CD4-positive, alpha-beta T cell treated with Interleukin-6 at 100 ng/mL for 8 hours (primary cell): ENCODE data around the gene TGM4.
"Not testable (repeated sequence)": the region's sequence is repeated elsewhere in the genome, so short reads cannot be mapped to it uniquely, and the experiment has no call there.

Source experiments
- DNase-seq: peaks from one replicate; pipeline ENCODE4 v3.0.0-alpha.2; 2020; ENCODE audit warnings: mixed read lengths, low spot score

Gene TGM4

GRCh38 chr3:44915702-44916438 lies 41.5 kb downstream of the TGM4 start:
- no peak for DNase-seq

- DNase-seq, result no peak
Observed at GRCh38 chr3:44918087-44918486, 43.7 kb downstream of the TGM4 start.

GRCh38 chr3:44918581-44918980 lies 44.2 kb downstream of the TGM4 start:
- DNase-seq, result no peak

- DNase-seq, result no peak
Observed at GRCh38 chr3:44920081-44920480, 45.7 kb downstream of the TGM4 start.

DNA sequence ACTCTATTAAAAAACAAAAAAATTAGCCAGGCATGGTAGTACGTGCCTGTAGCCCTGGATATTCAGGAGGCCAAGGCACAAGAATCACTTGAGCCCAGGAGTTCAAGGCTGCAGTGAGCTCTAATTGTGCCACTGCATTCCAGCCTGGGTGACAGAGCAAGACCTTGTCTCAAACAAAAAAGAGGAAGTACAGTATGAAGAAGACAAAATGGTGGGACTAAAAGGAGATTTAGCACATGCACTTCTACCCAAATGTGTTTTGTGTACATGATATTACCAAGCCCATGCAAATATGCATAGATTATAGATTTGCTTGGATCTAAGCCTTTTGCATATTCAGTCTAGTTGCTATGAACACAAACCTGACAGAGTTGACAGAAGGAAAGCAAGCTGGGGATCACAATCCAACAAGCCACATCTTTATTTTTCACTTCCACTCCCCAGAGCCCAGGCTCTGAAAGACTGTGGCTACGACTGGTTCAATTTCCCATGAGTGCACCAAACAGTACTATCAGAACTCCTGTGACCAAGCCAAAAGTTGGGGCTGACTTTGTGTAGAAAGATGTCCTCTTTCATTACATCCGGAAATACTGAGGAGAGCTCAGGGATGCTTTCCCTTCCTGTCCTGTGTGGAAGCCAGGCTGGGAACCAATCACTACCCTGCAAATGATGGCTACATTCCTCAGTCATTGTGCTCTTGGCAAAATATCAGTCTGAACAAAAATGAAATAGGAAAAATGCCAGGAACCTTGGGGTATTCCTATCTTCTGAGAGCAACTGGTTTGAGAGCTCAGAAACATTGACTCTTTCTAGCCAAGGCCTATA lies 49.4 kb downstream of the TGM4 start:
- DNase-seq, result no peak

DNA sequence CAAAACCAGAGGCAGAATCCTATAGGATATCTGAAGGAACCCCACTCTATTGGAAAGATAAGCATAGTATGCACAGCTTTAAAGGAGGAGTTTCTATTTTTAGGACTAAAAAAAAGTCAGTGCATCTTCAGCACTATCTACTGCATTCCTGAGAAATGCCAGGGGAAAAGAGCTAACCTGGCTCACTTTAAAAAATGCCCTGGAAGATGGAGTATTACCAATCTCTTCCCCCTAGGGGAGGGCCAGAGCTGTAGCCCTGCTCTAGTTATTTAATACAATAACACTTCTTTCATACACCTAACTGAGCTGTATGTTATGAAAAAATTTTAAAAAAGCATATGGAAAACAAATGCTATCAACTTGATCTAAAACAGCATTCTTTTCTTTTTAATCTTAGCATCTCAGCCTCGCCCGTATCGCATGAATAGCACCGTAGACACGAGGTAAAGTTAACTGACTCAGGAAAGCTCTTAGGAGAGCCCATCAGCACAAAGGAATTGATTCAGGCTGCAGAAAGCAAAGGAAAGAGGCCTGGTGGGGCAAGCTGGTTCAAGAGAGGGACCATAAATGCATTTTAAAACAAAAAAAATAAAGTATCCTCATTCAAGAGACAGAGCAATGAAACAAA lies 50.2 kb downstream of the TGM4 start:
- DNase-seq, result no peak

GRCh38 chr3:44926172-44926571 lies 51.8 kb downstream of the TGM4 start:
- no peak for DNase-seq

DNA sequence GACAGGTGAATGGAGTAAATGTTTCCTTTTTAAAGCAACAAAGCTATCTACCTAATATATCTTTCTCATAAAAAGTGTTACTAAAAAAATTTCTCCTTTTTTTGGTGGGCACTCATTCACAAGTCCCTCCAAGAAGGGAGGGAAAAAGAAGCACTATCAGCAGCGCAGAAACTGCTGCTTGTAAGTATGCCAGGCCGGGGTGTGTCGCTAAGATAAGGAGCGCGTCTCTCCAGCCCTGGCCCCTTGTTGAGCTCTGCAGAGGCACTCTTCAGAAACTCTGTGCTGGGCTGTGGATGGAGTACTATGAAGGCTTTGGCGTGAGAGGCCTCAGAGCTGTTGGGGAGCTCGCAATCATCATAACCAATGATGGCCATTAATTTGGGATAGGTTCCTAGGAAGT lies 52.5 kb downstream of the TGM4 start:
- DNase-seq, result no peak

DNA sequence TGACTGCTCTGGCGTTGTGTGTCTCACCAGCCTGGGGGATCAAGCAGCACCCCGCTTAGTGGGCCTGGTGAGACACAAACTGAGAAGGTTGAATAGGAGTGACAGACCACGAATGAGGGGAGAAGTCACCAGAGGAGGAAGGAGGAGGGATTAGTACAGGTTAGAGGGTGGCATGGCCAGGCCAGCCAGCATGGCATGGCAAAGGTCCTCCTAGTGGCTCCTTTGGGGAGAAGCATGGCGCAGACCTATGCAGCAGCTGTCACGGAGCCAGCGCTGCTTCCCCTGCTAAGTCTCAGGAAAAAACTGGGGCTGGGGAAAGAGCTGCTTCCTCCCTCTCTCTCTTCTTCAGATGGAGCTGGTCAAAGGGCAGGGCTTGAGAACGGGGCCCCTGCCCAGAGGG lies 53.0 kb downstream of the TGM4 start:
- DNase-seq, result no peak

GRCh38 chr3:44929782-44930181 lies 55.4 kb downstream of the TGM4 start:
- no peak for DNase-seq

DNA sequence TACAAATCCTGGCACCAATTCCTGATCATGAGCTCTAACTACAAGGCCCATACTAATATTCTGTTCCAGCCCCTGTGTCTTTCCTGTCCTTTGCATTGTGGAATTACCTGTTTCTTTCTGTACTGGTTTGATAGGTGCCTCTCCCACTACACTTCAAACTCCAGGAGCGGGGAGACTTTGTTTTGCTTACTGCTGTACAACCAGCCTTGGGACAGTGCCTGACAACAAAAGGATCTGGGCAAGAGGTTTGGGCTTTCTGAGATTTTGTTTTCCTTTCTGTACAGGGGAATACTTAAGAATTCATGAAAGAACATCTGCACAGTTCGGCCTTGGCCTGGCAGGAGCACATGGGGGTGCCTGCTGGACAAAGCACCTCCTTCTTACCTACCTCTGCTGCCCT lies 56.5 kb downstream of the TGM4 start:
- no peak for DNase-seq

- DNase-seq, result no peak
Observed at GRCh38 chr3:44931791-44932190, 57.4 kb downstream of the TGM4 start.

- no peak for DNase-seq
Observed at GRCh38 chr3:44932271-44932670, 57.9 kb downstream of the TGM4 start.

DNA sequence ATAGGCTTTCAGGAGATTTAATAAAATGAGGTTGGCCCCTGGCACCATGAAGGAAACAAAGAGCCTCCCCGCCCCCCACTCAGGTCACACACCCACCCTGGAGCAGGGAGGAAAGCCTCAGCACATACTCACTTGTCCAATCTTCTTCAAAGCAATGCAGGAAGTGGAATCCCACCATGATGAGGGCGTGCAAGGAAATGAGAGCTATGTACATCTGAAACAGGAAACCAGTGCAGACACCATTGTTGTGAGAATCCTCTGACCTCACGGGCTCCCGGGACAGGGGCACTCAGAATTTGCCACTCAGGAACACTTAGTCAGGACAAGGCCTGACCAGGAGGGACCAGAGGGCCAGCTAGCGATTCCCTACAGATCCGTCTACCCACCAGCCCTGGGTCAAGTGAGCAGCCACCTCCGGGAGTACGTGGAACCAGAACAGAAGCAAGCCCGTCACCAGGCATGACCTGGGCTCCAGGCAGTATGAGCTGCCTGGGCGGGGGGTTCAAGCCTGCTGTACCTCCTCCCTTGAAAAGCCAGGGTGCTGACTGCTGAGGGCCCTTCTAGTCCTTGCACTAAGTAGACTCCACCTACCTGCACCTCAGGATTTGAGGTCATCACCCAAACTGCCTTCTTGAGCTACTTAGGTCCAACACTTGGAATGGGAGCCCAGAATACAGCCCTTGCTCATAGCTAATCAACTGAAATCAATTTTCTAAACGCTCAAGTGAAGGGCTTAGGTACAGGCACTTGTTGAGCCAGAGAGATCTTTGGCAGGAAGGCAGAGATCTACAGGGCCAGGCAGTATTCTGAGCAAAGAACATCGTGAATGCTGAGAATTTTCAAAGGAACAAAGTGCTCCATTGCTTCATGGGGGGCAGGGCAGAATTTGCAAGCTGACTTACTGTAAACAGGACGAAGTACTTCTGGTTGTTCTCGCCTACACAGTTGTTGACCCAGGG lies 58.9 kb downstream of the TGM4 start:
- no peak for DNase-seq

GRCh38 chr3:44939581-44940036 lies 65.2 kb downstream of the TGM4 start:
- no peak for DNase-seq

GRCh38 chr3:44942202-44942921 lies 68.0 kb downstream of the TGM4 start:
- no peak for DNase-seq

DNA sequence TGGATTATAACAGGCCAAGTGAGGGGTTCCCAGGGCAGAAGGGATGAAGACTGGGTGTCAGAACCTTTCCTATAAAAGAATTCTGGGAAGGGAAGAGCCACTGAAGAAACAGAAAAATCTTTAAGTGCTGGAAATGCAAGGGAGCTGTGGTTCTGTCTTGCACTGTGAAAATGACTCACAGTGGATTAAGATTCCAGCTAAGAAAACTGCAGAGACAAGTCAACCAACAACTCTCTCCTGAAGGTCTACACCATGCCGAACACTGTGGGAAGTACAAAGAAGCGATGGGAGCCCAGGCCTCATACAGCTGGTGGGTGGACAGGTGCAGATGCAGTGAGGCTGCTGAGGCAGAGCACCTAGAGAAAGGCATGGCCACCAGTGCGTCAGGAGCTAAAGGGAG lies 73.8 kb downstream of the TGM4 start:
- no peak for DNase-seq

- not testable (repeated sequence) for DNase-seq
Observed at GRCh38 chr3:44949770-44950169, 75.4 kb downstream of the TGM4 start.

GRCh38 chr3:44950275-44950734 lies 75.9 kb downstream of the TGM4 start:
- DNase-seq, result no peak

- no peak for DNase-seq
Observed at GRCh38 chr3:44952689-44953088, 78.3 kb downstream of the TGM4 start.

DNA sequence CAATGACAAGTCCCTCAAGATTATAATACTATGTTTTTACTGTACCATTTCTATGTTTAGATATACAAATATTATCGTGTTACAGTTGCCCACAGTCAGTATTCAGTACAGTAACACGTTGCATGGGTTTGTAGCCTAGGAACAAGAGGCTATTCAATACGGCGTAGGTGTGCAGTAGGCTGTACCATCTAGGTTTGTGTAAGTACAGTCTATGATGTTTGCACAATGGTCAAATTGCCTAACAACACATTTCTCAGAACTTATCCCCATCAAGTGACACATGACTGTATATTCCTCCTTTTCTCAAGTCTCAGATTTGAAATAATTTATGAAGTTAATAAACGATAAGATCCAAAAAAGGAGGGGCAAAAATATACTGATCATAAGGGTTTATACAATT lies 79.9 kb downstream of the TGM4 start:
- no peak for DNase-seq
